ENCODE data around the gene TNKS1BP1. TPM values are rescaled to one million over a fixed set of nuclear protein-coding genes. Genes with fewer than 3 reads are reported as not detected.

The TNKS1BP1 gene
- total RNA-seq, 1 experiment from 2014 or later, result 94.6 TPM

- in situ Hi-C loops (cut with HindIII; ENCODE audit: low pct_unique_long_range_greater_than_20kb, low sequenced_read_pairs) (no loop called here), intact Hi-C loops (cut with micrococcal nuclease; ENCODE audit: unreplicated experiment) (no loop called here)
- DNase-seq (ENCODE audit: low read depth, low spot score) (no peak), ATAC-seq (no peak)
- Histone ChIP-seq H3K36me3 (ENCODE audit: control insufficient read depth, insufficient read depth, low read length) (no peaks in the 10 kb centered on the region), H3K4me1 (ENCODE audit: control insufficient read depth, insufficient read depth, low read length) (peaks cover 29% of the 10 kb centered on the region), H3K27me3 (ENCODE audit: control insufficient read depth, insufficient read depth, low read length) (no peaks in the 10 kb centered on the region), H3K27ac (ENCODE audit: low read length) (no peak overlapping the region), H3K9me3 (ENCODE audit: control insufficient read depth, insufficient read depth, low read depth, low read length) (no peaks in the 10 kb centered on the region), H3K4me3 (ENCODE audit: low read depth in 2 of 2, low read length in 2 of 2) (no peak overlapping the region)
- no peak for TF ChIP-seq REST (IDR thresholded peaks at IDR 0.05; ENCODE audit: insufficient read depth in 1 of 2, low read depth in 2 of 2, low read length in 1 of 2)
- TF ChIP-seq CTCF (IDR thresholded peaks at IDR 0.05), result no peak
- no peak for TF ChIP-seq TCF7L2 (IDR thresholded peaks at IDR 0.05; ENCODE audit: low read depth, low read length)
- no peak for TF ChIP-seq SIN3A (IDR thresholded peaks at IDR 0.05; ENCODE audit: borderline replicate concordance, insufficient read depth, low read depth, low read length)
- TF ChIP-seq POLR2AphosphoS5 (IDR thresholded peaks at IDR 0.05; ENCODE audit: low read depth, low read length), result no peak
- ChIA-PET CTCF (no interaction called here), POLR2A (no interaction called here)
- BruUV-seq (replicated peaks), result no TSS peak
Measured at GRCh38 chr11:57320067-57320718, 4.6 kb downstream of the TNKS1BP1 start.

GRCh38 chr11:57318178-57318577, 6.6 kb downstream of the TNKS1BP1 start:
- CTCF ChIA-PET, result no interaction called here
- ATAC-seq (no peak), DNase-seq (ENCODE audit: low read depth, low spot score) (no peak)
- Histone ChIP-seq H3K27me3 (ENCODE audit: control insufficient read depth, insufficient read depth, low read length) (no peaks in the 10 kb centered on the region), H3K4me1 (ENCODE audit: control insufficient read depth, insufficient read depth, low read length) (peaks cover 22% of the 10 kb centered on the region), H3K9me3 (ENCODE audit: control insufficient read depth, insufficient read depth, low read depth, low read length) (no peaks in the 10 kb centered on the region), H3K36me3 (ENCODE audit: control insufficient read depth, insufficient read depth, low read length) (no peaks in the 10 kb centered on the region), H3K27ac (ENCODE audit: low read length) (no peak overlapping the region), H3K4me3 (ENCODE audit: low read depth in 2 of 2, low read length in 2 of 2) (no peak overlapping the region)
- no peak for TF ChIP-seq TCF7L2 (IDR thresholded peaks at IDR 0.05; ENCODE audit: low read depth, low read length)
- no peak for TF ChIP-seq SIN3A (IDR thresholded peaks at IDR 0.05; ENCODE audit: borderline replicate concordance, insufficient read depth, low read depth, low read length)
- no peak for TF ChIP-seq POLR2AphosphoS5 (IDR thresholded peaks at IDR 0.05; ENCODE audit: low read depth, low read length)
- no peak for TF ChIP-seq REST (IDR thresholded peaks at IDR 0.05; ENCODE audit: insufficient read depth in 1 of 2, low read depth in 2 of 2, low read length in 1 of 2)
- no peak for TF ChIP-seq CTCF (IDR thresholded peaks at IDR 0.05)
- in situ Hi-C loops (cut with HindIII; ENCODE audit: low pct_unique_long_range_greater_than_20kb, low sequenced_read_pairs) (no loop called here), intact Hi-C loops (cut with micrococcal nuclease; ENCODE audit: unreplicated experiment) (no loop called here)
- BruUV-seq (replicated peaks), result no TSS peak
- POLR2A ChIA-PET, result no interaction called here
